ENCODE results near the gene SLCO2B1.
A peak's percentile ranks its signal among the peaks of the same experiment; 100 is the strongest.

The SLCO2B1 gene

GRCh38 chr11:75132080-75132479 lies 18.8 kb upstream of the SLCO2B1 start:
- no peaks in the 10 kb centered on the region for H3K27me3 ChIP-seq
- H3K4me1 ChIP-seq = no peaks in the 10 kb centered on the region; the same call in 1 of the 2 replicates
- DNase-seq = no peak
- TF ChIP-seq CTCF (IDR thresholded peaks at IDR 0.05; ENCODE audit: low read depth, low read length) = no peak
- no peaks in the 10 kb centered on the region for H3K36me3 ChIP-seq
- no peak overlapping the region for H3K4me3 ChIP-seq (ENCODE audit: low read depth, low read length)
- H3K9me3 ChIP-seq = no peaks in the 10 kb centered on the region

GRCh38 chr11:75133976-75134375 lies 16.9 kb upstream of the SLCO2B1 start:
- Histone ChIP-seq H3K27me3 (no peaks in the 10 kb centered on the region), H3K4me1 (no peaks in the 10 kb centered on the region; the same call in 1 of the 2 replicates), H3K4me3 (ENCODE audit: low read depth, low read length) (no peak overlapping the region), H3K9me3 (no peaks in the 10 kb centered on the region), H3K36me3 (no peaks in the 10 kb centered on the region)
- no peak for DNase-seq
- no peak for TF ChIP-seq CTCF (IDR thresholded peaks at IDR 0.05; ENCODE audit: low read depth, low read length)

- Histone ChIP-seq H3K9me3 (no peaks in the 10 kb centered on the region), H3K4me3 (ENCODE audit: low read depth, low read length) (no peak overlapping the region), H3K36me3 (no peaks in the 10 kb centered on the region), H3K27me3 (no peaks in the 10 kb centered on the region), H3K4me1 (no peaks in the 10 kb centered on the region; the same call in 1 of the 2 replicates)
- DNase-seq = no peak
- TF ChIP-seq CTCF (IDR thresholded peaks at IDR 0.05; ENCODE audit: low read depth, low read length) = no peak
Observed at GRCh38 chr11:75135021-75135650, 15.8 kb upstream of the SLCO2B1 start.

GRCh38 chr11:75135651-75136050 lies 15.3 kb upstream of the SLCO2B1 start:
- H3K9me3 ChIP-seq = no peaks in the 10 kb centered on the region
- H3K4me3 ChIP-seq (ENCODE audit: low read depth, low read length) = no peak overlapping the region
- no peaks in the 10 kb centered on the region; the same call in 1 of the 2 replicates for H3K4me1 ChIP-seq
- H3K36me3 ChIP-seq = no peaks in the 10 kb centered on the region
- no peaks in the 10 kb centered on the region for H3K27me3 ChIP-seq
- no peak for DNase-seq
- no peak for TF ChIP-seq CTCF (IDR thresholded peaks at IDR 0.05; ENCODE audit: low read depth, low read length)

GRCh38 chr11:75140269-75141138 lies 10.4 kb upstream of the SLCO2B1 start:
- no peak overlapping the region for H3K4me3 ChIP-seq (ENCODE audit: low read depth, low read length)
- TF ChIP-seq CTCF (IDR thresholded peaks at IDR 0.05; ENCODE audit: low read depth, low read length) = peak; percentile 99
- H3K27me3 ChIP-seq = no peaks in the 10 kb centered on the region
- H3K4me1 ChIP-seq = peaks cover 21% of the 10 kb centered on the region
- no peaks in the 10 kb centered on the region for H3K9me3 ChIP-seq
- peak; percentile 79 for DNase-seq
- H3K36me3 ChIP-seq = no peaks in the 10 kb centered on the region

GRCh38 chr11:75141166-75141565 lies 9.7 kb upstream of the SLCO2B1 start:
- H3K4me3 ChIP-seq (ENCODE audit: low read depth, low read length) = no peak overlapping the region
- no peaks in the 10 kb centered on the region for H3K9me3 ChIP-seq
- DNase-seq = no peak
- H3K36me3 ChIP-seq = no peaks in the 10 kb centered on the region
- TF ChIP-seq CTCF (IDR thresholded peaks at IDR 0.05; ENCODE audit: low read depth, low read length) = no peak
- H3K27me3 ChIP-seq = no peaks in the 10 kb centered on the region
- peaks cover 26% of the 10 kb centered on the region for H3K4me1 ChIP-seq
